Testis (tissue), 3 donors: ENCODE data around the gene DDR1. TPM values are rescaled to one million over a fixed set of nuclear protein-coding genes. Genes with fewer than 3 reads are reported as not detected.
"Not testable (repeated sequence)": the region's sequence is repeated elsewhere in the genome, so short reads cannot be mapped to it uniquely, and the experiment has no call there.

Experiments
- DNase-seq: peaks from one replicate; pipeline ENCODE4 v3.0.0-alpha.2; 2019
- H3K27ac ChIP-seq, 2 donors: fragments of 200-600 bp; sonication (generic); one replicate each; pipeline ENCODE4 v1.5.1; 2019
- H3K27me3 ChIP-seq: fragments of 200-600 bp; sonication (generic); one replicate; pipeline ENCODE4 v1.5.1; 2019
- H3K36me3 ChIP-seq: fragments of 200-600 bp; sonication (generic); one replicate; pipeline ENCODE4 v1.5.1; 2017; ENCODE audit warnings: low read depth; ENCODE audit errors: missing control alignments
- H3K4me1 ChIP-seq: fragments of 200-600 bp; sonication (generic); one replicate; pipeline ENCODE4 v1.5.1; 2019
- H3K4me3 ChIP-seq, 2 donors: fragments of 200-600 bp; sonication (generic); one replicate each; pipeline ENCODE4 v1.5.1; 2017 to 2019
- H3K9me3 ChIP-seq: fragments of 200-600 bp; sonication (generic); one replicate; pipeline ENCODE4 v1.5.1; 2017
- CTCF ChIP-seq, 3 experiments: fragments of 450-650 bp in 2 of 3; fragments of 200-600 bp in 1 of 3; sonication (generic) in 1 of 3; IDR thresholded peaks; one replicate each; pipeline ENCODE4 v1.5.1; 2016 to 2019; ENCODE audit warnings: antibody characterized with exemption in 3 of 3, mild to moderate bottlenecking in 2 of 3, moderate library complexity in 1 of 3
- POLR2A ChIP-seq: fragments of 450-650 bp; IDR thresholded peaks from one replicate; pipeline ENCODE4 v1.6.1; 2017; ENCODE audit warnings: antibody characterized with exemption, mild to moderate bottlenecking, moderate library complexity
- WGBS, 2 donors: methylation state at CpG; one replicate each; pipeline ENCODE4 v1.1.5; 2018; 5-methylcytosine and 5-hydroxymethylcytosine counted together
- intact Hi-C: fragments of 100-400 bp; cut with DNase I; formaldehyde crosslinking; loops from one replicate; pipeline ENCODE4 v1.15.1; 2023; ENCODE audit warnings: low total_unique reads
- polyA plus RNA-seq: library from polyadenylated mRNA; stranded (reverse); fragments of 350-450 nt; fragmentation: Illumina TruSeq; extraction: RNeasy Lipid Tissue Mini Kit (QIAGEN cat#74804); gene quantifications from one replicate; pipeline ENCODE4 v1.2.3, GENCODE V29; 2014; ENCODE audit warnings: low read depth, low replicate concordance; ENCODE audit not compliant: insufficient read depth
- total RNA-seq, 2 donors: library from RNA; depleted of rRNA; stranded (reverse); fragments of >200 nt; gene quantifications; one replicate each; pipeline ENCODE4 v1.2.3, GENCODE V29; 2016

DDR1 gene
- total and polyA plus RNA-seq, 3 donors from 2014 or later = 33.8 to 97.6 (median 94.6) TPM

- H3K36me3 ChIP-seq = no peaks in the 10 kb centered on the region
- no peak overlapping the region for H3K4me3 ChIP-seq
- no peak overlapping the region for H3K27ac ChIP-seq
- intact Hi-C loops = no loop called here
- DNase-seq = no peak
- no peaks in the 10 kb centered on the region for H3K9me3 ChIP-seq
- H3K27me3 ChIP-seq = no peaks in the 10 kb centered on the region
- TF ChIP-seq POLR2A (no peak), CTCF (IDR thresholded peaks at IDR 0.05) (no peak)
- H3K4me1 ChIP-seq = peaks cover 1% of the 10 kb centered on the region
These were observed 13.8 kb upstream of the DDR1 start for GRCh38 chr6:30870546-30870945.

DNA sequence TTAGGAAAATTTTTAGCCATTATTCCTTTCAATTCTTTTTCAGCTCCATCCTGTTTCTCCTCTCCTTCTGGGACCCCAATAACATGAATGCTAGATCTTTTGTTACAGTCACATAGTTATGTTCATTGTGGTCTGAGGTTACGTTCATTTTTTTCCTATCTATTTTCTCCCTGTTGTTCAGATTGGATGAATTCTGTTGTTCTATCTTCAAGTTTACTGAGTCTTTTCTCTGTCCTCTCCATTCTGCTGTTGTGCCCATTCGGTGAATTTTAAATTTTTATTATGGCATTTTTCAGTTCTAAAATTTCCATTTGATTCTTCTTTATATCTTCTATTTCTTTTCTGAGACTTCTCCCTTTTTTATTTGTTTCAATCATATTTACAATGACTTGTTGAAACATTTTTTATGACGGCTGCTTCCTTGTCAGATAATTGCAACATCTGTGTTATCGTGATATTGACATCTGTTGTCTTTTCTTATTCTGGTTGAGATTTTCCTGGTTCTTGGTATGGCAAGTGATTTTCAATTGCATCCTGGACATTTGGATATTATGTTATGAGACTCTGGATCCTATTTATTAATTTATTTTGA is 12.6 kb upstream of the DDR1 start:
- H3K27me3 ChIP-seq = no peaks in the 10 kb centered on the region
- DNase-seq = no peak
- intact Hi-C loops = no loop called here
- no peaks in the 10 kb centered on the region for H3K9me3 ChIP-seq
- H3K4me1 ChIP-seq = peaks cover 11% of the 10 kb centered on the region
- no peak overlapping the region for H3K27ac ChIP-seq
- 79 to 97% methylated on average over 4 of the region's 4 CpGs for WGBS, 2 donors
- H3K4me3 ChIP-seq = no peak overlapping the region
- TF ChIP-seq CTCF (IDR thresholded peaks at IDR 0.05) (no peak), POLR2A (no peak)
- no peaks in the 10 kb centered on the region for H3K36me3 ChIP-seq

DNA sequence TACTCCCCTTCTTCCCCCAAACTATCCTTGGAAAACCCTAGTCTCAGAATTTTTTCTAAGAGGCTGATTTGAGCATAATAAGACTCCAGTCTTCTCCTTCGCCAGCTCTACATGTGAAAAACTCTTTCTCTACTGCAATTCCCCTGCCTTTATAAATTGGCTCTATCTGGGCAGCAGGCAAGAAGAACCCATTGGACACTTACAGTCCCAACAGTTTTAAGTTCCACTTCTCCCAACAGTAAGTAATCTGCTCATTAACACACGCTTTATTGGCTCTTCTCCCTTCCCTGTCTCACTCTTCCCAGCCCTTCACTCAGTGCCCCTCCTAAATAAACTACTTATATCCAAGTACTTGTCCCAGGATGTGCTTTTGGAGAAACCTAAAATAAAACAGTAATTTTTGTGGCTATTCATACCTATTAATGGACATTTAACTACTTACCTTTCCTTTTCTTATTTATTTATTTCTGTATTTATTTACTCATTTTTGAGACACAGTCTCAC is 11.1 kb upstream of the DDR1 start:
- intact Hi-C loops = no loop called here

DNA sequence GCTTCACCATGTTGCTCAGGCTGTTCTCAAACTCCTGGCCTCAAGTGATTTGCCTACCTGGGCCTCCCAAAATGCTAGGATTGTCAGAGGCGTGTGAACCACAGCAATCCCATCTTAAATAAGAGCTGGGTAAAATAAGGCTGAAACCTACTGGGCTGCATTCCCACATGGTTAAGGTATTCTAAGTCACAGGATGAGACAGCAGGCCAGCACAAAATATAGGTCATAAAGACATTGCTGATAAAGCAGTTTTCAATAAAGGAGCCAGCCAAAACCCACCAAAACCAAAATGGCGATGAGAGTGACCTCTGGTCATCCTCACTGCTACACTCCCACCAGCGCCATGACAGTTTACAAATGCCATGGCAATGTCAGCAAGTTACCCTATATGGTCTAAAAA is 10.5 kb upstream of the DDR1 start:
- H3K4me1 ChIP-seq = peaks cover 27% of the 10 kb centered on the region
- WGBS, 2 donors = 91 to 100% methylated on average over 3 of the region's 3 CpGs
- H3K27me3 ChIP-seq, H3K4me3 ChIP-seq, DNase-seq, intact Hi-C loops, H3K36me3 ChIP-seq, H3K27ac ChIP-seq, H3K9me3 ChIP-seq: not testable (repeated sequence)

More for the DNA sequence above, 11.1 kb upstream of the DDR1 start:
- DNase-seq = no peak
- Histone ChIP-seq H3K27me3 (no peaks in the 10 kb centered on the region), H3K4me3 (no peak overlapping the region), H3K27ac (no peak overlapping the region), H3K9me3 (no peaks in the 10 kb centered on the region), H3K4me1 (peaks cover 26% of the 10 kb centered on the region), H3K36me3 (no peaks in the 10 kb centered on the region)
- WGBS, 2 donors = 87 to 97% methylated on average over 2 of the region's 2 CpGs
- TF ChIP-seq CTCF (IDR thresholded peaks at IDR 0.05) (no peak), POLR2A (no peak)

- 63 to 69% methylated on average over 18 of the region's 18 CpGs for WGBS, 2 donors
- Histone ChIP-seq H3K27ac (peak overlapping the region in 1 of 2 donors; percentile 22), H3K4me3 (peak overlapping the region in 1 of 2 donors; percentile 30), H3K27me3 (no peaks in the 10 kb centered on the region), H3K4me1 (peaks cover 27% of the 10 kb centered on the region), H3K36me3 (no peaks in the 10 kb centered on the region), H3K9me3 (no peaks in the 10 kb centered on the region)
- peak; percentile 64 for DNase-seq
- TF ChIP-seq POLR2A (no peak), CTCF (IDR thresholded peaks at IDR 0.05) (no peak)
- intact Hi-C loops = no loop called here
These were observed 8.9 kb upstream of the DDR1 start for GRCh38 chr6:30875244-30876038.
